GM12878 (cell line): ENCODE results near the gene FGF14. TPM values are rescaled to one million over a fixed set of nuclear protein-coding genes. Genes with fewer than 3 reads are reported as not detected.
A peak's percentile ranks its signal among the peaks of the same experiment; 100 is the strongest.

Experiments used
- BCL3 ChIP-seq: IDR thresholded peaks from 2 replicates; pipeline ENCODE4 v1.6.1; 2011; ENCODE audit warnings: borderline replicate concordance, low read depth, mild to moderate bottlenecking, moderate library complexity, low read length; ENCODE audit not compliant: insufficient read depth, poor library complexity, severe bottlenecking
- BCLAF1 ChIP-seq: fragments of 450-650 bp; IDR thresholded peaks from 2 replicates; pipeline ENCODE4 v1.6.1; 2017; ENCODE audit warnings: antibody characterized with exemption, mild to moderate bottlenecking, moderate library complexity
- BMI1 ChIP-seq: fragments of 450-650 bp; IDR thresholded peaks from 2 replicates; pipeline ENCODE4 v1.6.1; 2016; ENCODE audit warnings: mild to moderate bottlenecking, moderate library complexity, borderline replicate concordance
- DPF2 ChIP-seq: fragments of 450-650 bp; IDR thresholded peaks from 2 replicates; pipeline ENCODE4 v1.6.1; 2017; ENCODE audit warnings: mild to moderate bottlenecking
- ELK1 ChIP-seq: IDR thresholded peaks from 2 replicates; pipeline ENCODE4 v1.6.1; 2012; ENCODE audit warnings: low read depth, low read length, improper control_type of control experiment
- ETV6 ChIP-seq, 2 experiments: fragments of 450-650 bp in 1 of 2; IDR thresholded peaks in 1 of 2; conservative IDR thresholded peaks in 1 of 2; 2 replicates each; pipeline ENCODE4 v1.6.1; 2014; ENCODE audit warnings: antibody characterized with exemption in 1 of 2, borderline replicate concordance in 1 of 2, low read depth in 1 of 2, mild to moderate bottlenecking in 1 of 2, moderate library complexity in 1 of 2
- IKZF1 ChIP-seq: fragments of 450-650 bp; conservative IDR thresholded peaks from 2 replicates; pipeline ENCODE4 v1.6.1; 2017; ENCODE audit warnings: antibody characterized with exemption, mild to moderate bottlenecking
- IKZF2 ChIP-seq, 2 experiments: fragments of 450-650 bp; IDR thresholded peaks; 2 replicates each; pipeline ENCODE4 v1.6.1; 2017; ENCODE audit warnings: mild to moderate bottlenecking in 2 of 2, moderate library complexity in 2 of 2
- MTA3 ChIP-seq: IDR thresholded peaks from 2 replicates; pipeline ENCODE4 v1.6.1; 2012; ENCODE audit warnings: low read length, inconsistent platforms, borderline replicate concordance
- NR2C1 ChIP-seq: fragments of 450-650 bp; IDR thresholded peaks from 2 replicates; pipeline ENCODE4 v1.6.1; 2017; ENCODE audit warnings: antibody characterized with exemption, mild to moderate bottlenecking, moderate library complexity
- POU2F2 ChIP-seq: IDR thresholded peaks from 3 replicates; pipeline ENCODE4 v1.6.1; 2011; ENCODE audit warnings: low read depth, mild to moderate bottlenecking, low read length, borderline replicate concordance
- SMARCA5 ChIP-seq: fragments of 450-650 bp; IDR thresholded peaks from 2 replicates; pipeline ENCODE4 v1.6.1; 2017; ENCODE audit warnings: mild to moderate bottlenecking
- SMC3 ChIP-seq: IDR thresholded peaks from 2 replicates; pipeline ENCODE4 v1.6.1; 2011; ENCODE audit warnings: low read length, improper control_type of control experiment, borderline replicate concordance
- TCF12 ChIP-seq: IDR thresholded peaks from 2 replicates; pipeline ENCODE4 v1.6.1; 2011; ENCODE audit warnings: low read depth, mild to moderate bottlenecking, low read length
- USF2 ChIP-seq: IDR thresholded peaks from 2 replicates; pipeline ENCODE4 v1.6.1; 2011; ENCODE audit warnings: low read depth, low read length, improper control_type of control experiment, borderline replicate concordance
- polyA plus RNA-seq, 11 experiments: library from polyadenylated mRNA; depleted of rRNA in 4 of 11; unstranded in 6 of 11; stranded (reverse) in 5 of 11; fragments of >200 nt; fragmentation: Nextera tagmentation in 4 of 11; fragmentation: Illumina TruSeq in 1 of 11; extraction: Ambion mirVana in 4 of 11; extraction: Trizol in 1 of 11; gene quantifications; 1 replicate in 1 of 11; 2 replicates in 10 of 11; pipeline versions ENCODE4 v1.2.1 to v1.2.3, GENCODE V29; 2011 to 2016; ENCODE audit warnings: inconsistent platforms in 2 of 11, missing spikeins in 2 of 11, low read depth in 1 of 11
- total RNA-seq, 4 experiments: library from RNA; depleted of rRNA in 3 of 4; stranded (reverse); fragments of >200 nt in 3 of 4; fragmentation: Illumina TruSeq in 1 of 4; extraction: Trizol in 1 of 4; gene quantifications; 2 replicates each; pipeline versions ENCODE4 v1.2.1 to v1.2.3, GENCODE V29; 2013 to 2021
- TF ChIP-seq, protein P1 (sequence below): IDR thresholded peaks from 2 replicates; pipeline ENCODE4 v1.6.1; 2012; ENCODE audit warnings: low read depth, low read length, improper control_type of control experiment
- TF ChIP-seq, protein P2 (sequence below): fragments of 450-650 bp; IDR thresholded peaks from 2 replicates; pipeline ENCODE4 v1.6.1; 2016; ENCODE audit warnings: mild to moderate bottlenecking, moderate library complexity, borderline replicate concordance

The FGF14 gene
- total and polyA plus RNA-seq, 10 of the 15 experiments (the other 5 are each of a cell fraction or from before 2014, with no cell fraction given), result under 0.01 to 0.44 (median 0.04) TPM

GRCh38 chr13:102394158-102395053 is 7.4 kb downstream of the FGF14 start (continued):
- TF ChIP-seq SMC3 (no peak), USF2 (no peak), IKZF1 (peak; percentile 81), DPF2 (no peak; the same call in 1 of the 2 replicates), BCLAF1 (no peak), SMARCA5 (no peak; the same call in 1 of the 2 replicates), BCL3 (no peak), POU2F2 (peak; percentile 33; the same call in 1 of the 3 replicates), TCF12 (no peak), BMI1 (peak; percentile 100), ETV6 (conservative IDR thresholded peaks at IDR 0.05 in 1 of 2, IDR thresholded peaks at IDR 0.05 in 1 of 2; ENCODE audit: borderline replicate concordance in 1 of 2, low read depth in 1 of 2) (no peak), ELK1 (peak; percentile 79), MTA3 (no peak), NR2C1 (peak; percentile 99), IKZF2 (IDR thresholded peaks at IDR 0.05) (0 out of 4 replicates have a peak, but pooled peaks of 1 of the 2 experiments have one; percentile 20)
- TF ChIP-seq, protein P1, sequence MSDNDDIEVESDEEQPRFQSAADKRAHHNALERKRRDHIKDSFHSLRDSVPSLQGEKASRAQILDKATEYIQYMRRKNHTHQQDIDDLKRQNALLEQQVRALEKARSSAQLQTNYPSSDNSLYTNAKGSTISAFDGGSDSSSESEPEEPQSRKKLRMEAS, result peak; percentile 56
- TF ChIP-seq, protein P2, sequence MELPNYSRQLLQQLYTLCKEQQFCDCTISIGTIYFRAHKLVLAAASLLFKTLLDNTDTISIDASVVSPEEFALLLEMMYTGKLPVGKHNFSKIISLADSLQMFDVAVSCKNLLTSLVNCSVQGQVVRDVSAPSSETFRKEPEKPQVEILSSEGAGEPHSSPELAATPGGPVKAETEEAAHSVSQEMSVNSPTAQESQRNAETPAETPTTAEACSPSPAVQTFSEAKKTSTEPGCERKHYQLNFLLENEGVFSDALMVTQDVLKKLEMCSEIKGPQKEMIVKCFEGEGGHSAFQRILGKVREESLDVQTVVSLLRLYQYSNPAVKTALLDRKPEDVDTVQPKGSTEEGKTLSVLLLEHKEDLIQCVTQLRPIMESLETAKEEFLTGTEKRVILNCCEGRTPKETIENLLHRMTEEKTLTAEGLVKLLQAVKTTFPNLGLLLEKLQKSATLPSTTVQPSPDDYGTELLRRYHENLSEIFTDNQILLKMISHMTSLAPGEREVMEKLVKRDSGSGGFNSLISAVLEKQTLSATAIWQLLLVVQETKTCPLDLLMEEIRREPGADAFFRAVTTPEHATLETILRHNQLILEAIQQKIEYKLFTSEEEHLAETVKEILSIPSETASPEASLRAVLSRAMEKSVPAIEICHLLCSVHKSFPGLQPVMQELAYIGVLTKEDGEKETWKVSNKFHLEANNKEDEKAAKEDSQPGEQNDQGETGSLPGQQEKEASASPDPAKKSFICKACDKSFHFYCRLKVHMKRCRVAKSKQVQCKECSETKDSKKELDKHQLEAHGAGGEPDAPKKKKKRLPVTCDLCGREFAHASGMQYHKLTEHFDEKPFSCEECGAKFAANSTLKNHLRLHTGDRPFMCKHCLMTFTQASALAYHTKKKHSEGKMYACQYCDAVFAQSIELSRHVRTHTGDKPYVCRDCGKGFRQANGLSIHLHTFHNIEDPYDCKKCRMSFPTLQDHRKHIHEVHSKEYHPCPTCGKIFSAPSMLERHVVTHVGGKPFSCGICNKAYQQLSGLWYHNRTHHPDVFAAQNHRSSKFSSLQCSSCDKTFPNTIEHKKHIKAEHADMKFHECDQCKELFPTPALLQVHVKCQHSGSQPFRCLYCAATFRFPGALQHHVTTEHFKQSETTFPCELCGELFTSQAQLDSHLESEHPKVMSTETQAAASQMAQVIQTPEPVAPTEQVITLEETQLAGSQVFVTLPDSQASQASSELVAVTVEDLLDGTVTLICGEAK, result peak; percentile 76
